Upper lobe of right lung (tissue), 1 donor: Measurements from ENCODE around the gene CTBP2. TPM values are rescaled to one million over a fixed set of nuclear protein-coding genes. Genes with fewer than 3 reads are reported as not detected.

Experiments used
- ATAC-seq: fragments of 200-7000 bp; cut with Tn5 transposase; one replicate; pipeline ENCODE4 v1.9.1; 2020; ENCODE audit warnings: mild to moderate bottlenecking, moderate library complexity
- DNase-seq: peaks from one replicate; pipeline ENCODE4 v3.0.0-alpha.2; 2020
- H3K27ac ChIP-seq: fragments of 200-600 bp; one replicate; pipeline ENCODE4 v1.8.0; 2022
- H3K27me3 ChIP-seq: fragments of 200-600 bp; one replicate; pipeline ENCODE4 v1.8.0; 2022; ENCODE audit warnings: mild to moderate bottlenecking
- H3K36me3 ChIP-seq: fragments of 200-600 bp; one replicate; pipeline ENCODE4 v1.8.0; 2022
- H3K4me1 ChIP-seq: fragments of 200-600 bp; one replicate; pipeline ENCODE4 v1.8.0; 2022
- H3K4me3 ChIP-seq: fragments of 200-600 bp; one replicate; pipeline ENCODE4 v1.8.0; 2022; ENCODE audit warnings: mild to moderate bottlenecking
- H3K9me3 ChIP-seq: fragments of 200-600 bp; one replicate; pipeline ENCODE4 v1.8.0; 2022
- intact Hi-C: fragments of 100-400 bp; cut with DNase I; formaldehyde crosslinking; loops from one replicate; pipeline ENCODE4 v1.11.0; 2022
- total RNA-seq: library from RNA; stranded (reverse); fragmentation: NEBNext Ultra II Directional; extraction: Animal tissue kit (Norgen Biotek cat#: 25700); gene quantifications from one replicate; pipeline ENCODE4 v1.2.1, GENCODE V29; 2021
- TF ChIP-seq, protein P1 (sequence below): fragments of 200-600 bp; IDR thresholded peaks from one replicate; pipeline ENCODE4 v1.8.0; 2022; ENCODE audit warnings: antibody characterized with exemption
- donor health status: DM: no; HTN: yes; CAD: no; lungs with severe emphysema.

CTBP2 gene
- total RNA-seq, 1 donor from 2014 or later, result 66.7 TPM

DNA sequence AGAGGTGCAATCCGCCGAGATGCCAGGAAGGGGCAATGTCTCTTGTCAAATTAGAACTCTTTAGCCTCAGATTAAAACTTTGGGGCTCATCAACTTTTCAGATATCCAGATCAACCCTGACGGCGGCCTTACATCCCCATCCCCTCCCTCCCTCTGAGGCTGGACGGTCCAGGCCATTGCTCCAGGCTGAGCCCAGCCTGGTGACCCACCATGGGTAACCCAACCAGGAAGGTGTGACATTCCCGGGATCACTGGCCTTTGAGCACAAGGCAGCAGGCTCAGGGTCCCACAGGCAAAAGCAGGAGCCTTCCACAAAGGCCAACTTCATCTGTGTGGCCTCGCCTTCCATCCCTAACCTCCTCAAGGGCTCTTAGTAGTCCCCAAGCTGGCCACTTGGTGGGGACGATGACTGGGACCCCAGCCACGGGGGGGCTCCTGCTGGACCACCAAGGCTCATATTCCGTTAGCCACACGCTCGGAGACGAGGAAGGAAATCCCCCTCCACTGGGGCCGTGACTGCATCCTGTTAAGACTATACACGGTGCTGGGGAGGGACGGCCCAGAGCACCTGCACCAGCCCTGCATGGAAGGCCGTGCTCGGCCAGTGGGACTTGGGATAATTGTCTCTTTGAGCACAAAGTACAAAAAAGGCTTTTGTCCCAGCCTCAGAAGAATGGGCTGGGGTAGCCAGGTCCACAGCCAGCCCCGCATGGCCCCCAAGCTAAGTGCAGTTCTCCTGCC lies 155.6 kb downstream of the CTBP2 start:
- H3K36me3 ChIP-seq, result peaks cover 22% of the 10 kb centered on the region
- no peak overlapping the region for H3K4me3 ChIP-seq
- intact Hi-C loops, result no loop called here
- H3K4me1 ChIP-seq, result peaks cover 20% of the 10 kb centered on the region
- no peak for DNase-seq
- H3K9me3 ChIP-seq, result no peaks in the 10 kb centered on the region
- no peak overlapping the region for H3K27ac ChIP-seq
- ATAC-seq, result no peak
- H3K27me3 ChIP-seq, result no peaks in the 10 kb centered on the region
- TF ChIP-seq, protein P1, sequence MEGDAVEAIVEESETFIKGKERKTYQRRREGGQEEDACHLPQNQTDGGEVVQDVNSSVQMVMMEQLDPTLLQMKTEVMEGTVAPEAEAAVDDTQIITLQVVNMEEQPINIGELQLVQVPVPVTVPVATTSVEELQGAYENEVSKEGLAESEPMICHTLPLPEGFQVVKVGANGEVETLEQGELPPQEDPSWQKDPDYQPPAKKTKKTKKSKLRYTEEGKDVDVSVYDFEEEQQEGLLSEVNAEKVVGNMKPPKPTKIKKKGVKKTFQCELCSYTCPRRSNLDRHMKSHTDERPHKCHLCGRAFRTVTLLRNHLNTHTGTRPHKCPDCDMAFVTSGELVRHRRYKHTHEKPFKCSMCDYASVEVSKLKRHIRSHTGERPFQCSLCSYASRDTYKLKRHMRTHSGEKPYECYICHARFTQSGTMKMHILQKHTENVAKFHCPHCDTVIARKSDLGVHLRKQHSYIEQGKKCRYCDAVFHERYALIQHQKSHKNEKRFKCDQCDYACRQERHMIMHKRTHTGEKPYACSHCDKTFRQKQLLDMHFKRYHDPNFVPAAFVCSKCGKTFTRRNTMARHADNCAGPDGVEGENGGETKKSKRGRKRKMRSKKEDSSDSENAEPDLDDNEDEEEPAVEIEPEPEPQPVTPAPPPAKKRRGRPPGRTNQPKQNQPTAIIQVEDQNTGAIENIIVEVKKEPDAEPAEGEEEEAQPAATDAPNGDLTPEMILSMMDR, result no peak

DNA sequence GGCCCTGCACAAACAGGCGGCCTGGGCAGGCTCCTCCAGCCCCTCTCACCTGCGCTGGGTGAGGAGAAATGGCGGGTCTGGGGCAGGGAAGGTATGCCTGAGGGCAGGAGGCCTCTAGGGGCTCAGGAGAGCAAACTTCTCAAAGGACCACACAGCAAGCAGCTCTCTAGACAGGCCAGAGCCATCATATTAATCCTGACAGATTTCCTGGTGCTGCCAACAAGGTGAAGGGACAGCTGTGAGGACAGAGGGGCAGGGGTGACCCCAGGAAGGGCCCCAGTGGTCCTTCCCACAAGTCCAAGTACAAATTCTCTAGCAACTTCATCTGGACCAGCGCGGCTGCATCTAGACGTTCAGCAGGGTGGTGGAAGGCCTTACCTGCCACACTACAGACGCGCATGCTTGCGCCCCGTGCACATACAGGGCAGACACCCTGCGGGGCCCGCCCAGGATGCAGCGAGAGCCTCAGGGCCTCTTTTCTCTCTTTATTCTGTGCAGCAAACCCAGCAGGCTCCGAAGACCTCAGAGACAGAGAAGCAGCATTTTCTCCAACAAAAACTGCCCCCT lies 156.4 kb downstream of the CTBP2 start:
- TF ChIP-seq, protein P1, result no peak
- DNase-seq, result peak; percentile 49
- ATAC-seq, result no peak
- no peaks in the 10 kb centered on the region for H3K9me3 ChIP-seq
- peaks cover 25% of the 10 kb centered on the region for H3K4me1 ChIP-seq
- H3K36me3 ChIP-seq, result peaks cover 23% of the 10 kb centered on the region
- no peak overlapping the region for H3K4me3 ChIP-seq
- no peaks in the 10 kb centered on the region for H3K27me3 ChIP-seq
- intact Hi-C loops, result no loop called here
- H3K27ac ChIP-seq, result no peak overlapping the region

DNA sequence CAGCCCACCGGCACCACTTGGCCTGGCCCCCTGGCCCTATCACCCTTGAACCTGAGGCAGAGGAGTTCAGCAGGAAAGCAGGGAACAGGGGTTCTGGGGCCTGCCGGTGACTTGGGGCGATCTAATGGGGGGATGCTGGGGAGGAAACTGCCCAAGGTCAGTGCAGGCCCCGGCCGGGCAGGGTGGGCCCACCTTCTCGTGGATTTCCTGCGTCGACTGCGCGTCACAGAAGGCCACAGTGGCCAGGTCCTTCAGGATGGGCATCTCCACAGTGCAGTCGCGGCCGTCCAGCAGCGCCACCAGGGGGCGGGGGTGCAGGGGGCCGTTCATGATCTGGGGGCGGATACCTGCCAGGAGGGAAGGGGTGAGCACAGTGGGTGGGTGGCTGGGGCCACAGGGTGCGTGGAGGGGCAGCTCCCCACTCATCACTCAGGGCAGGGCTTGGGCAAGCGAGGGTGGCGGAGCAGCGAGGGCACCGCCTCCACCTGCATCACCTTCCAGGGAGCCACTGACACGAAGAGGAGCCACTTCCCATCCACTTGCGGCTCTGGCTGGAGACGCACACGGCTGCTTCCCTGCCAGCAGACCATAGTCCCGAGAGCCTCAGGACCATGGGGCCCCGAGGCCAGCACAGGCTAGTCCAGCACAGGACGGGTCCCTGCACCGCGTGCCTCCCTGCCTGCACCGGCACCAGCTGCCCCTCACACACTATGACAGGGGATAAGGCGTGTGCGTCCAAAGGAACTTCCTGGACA lies 157.0 kb downstream of the CTBP2 start:
- Histone ChIP-seq H3K36me3 (peaks cover 30% of the 10 kb centered on the region), H3K27me3 (no peaks in the 10 kb centered on the region), H3K4me3 (no peak overlapping the region), H3K27ac (no peak overlapping the region), H3K4me1 (peaks cover 26% of the 10 kb centered on the region), H3K9me3 (no peaks in the 10 kb centered on the region)
- TF ChIP-seq, protein P1, result no peak
- DNase-seq, result peak; percentile 49
- ATAC-seq, result no peak
- intact Hi-C loops, result no loop called here

DNA sequence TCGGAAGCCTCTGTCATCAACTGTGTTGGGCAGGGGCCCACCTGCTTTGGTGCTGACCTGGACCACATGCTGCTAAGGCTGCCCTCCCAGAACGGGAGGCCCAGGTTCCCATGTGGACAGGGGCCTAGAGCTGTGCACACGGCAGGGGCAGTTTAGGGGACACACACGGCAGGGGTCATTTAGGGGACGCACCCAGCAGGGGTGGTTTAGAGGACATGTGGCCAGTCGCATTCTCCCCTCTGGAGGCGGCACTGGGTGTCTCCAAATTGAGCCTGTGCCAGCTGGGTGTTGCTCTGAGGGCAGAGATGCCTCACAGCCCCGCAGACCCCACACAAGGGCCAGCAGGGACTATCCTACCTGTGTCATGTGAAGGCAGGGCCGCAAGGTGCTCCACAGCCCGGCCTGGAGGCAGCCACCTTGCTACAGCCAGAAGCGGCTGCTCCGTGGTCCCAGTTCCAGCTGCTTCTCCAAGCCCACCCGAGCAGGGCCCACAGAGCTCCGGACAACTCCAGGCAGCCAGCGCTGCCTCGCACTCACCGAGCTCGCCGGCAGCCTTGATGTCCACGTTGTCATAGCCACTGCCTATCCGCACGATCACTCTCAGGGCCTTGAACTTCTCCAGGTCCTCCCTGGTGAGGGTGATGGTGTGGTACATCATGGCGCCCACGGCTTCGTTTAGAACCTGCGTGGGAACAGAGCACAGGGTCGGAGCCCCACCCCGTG lies 157.8 kb downstream of the CTBP2 start:
- H3K36me3 ChIP-seq, result peaks cover 37% of the 10 kb centered on the region
- H3K27me3 ChIP-seq, result no peaks in the 10 kb centered on the region
- intact Hi-C loops, result no loop called here

DNA sequence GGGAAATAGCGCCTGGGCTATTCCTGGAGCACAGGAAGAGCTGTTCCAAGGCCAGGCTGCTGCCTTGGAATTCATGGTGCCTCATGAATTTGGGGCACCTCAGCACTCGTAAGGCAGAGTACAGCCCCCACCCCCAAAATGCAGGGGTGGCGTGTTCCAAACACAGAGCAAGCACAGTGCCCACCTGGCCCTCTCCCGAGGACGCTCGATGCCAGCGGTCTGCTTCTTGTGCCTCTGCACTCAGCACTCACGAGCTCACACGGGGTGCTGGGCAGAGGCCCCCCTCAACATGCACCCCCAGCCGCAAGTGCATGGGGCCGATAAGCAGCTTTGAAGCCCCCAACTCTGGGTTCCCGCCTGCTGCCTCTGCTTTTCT lies 158.3 kb downstream of the CTBP2 start:
- TF ChIP-seq, protein P1, result no peak
- peaks cover 24% of the 10 kb centered on the region for H3K4me1 ChIP-seq
- DNase-seq (peak; percentile 53), ATAC-seq (no peak)
- H3K27me3 ChIP-seq, result no peaks in the 10 kb centered on the region
- no peaks in the 10 kb centered on the region for H3K9me3 ChIP-seq
- intact Hi-C loops, result no loop called here
- peak overlapping the region; percentile 58 for H3K27ac ChIP-seq
- H3K36me3 ChIP-seq, result peaks cover 43% of the 10 kb centered on the region
- no peak overlapping the region for H3K4me3 ChIP-seq

More for the DNA sequence above, 157.8 kb downstream of the CTBP2 start:
- Histone ChIP-seq H3K27ac (no peak overlapping the region), H3K4me3 (no peak overlapping the region), H3K9me3 (no peaks in the 10 kb centered on the region), H3K4me1 (peaks cover 24% of the 10 kb centered on the region)
- ATAC-seq (no peak), DNase-seq (peak; percentile 57)
- TF ChIP-seq, protein P1, result no peak
